GM18517 (cell line): ENCODE measurements around the gene RASSF10.

Experiments used
- ATAC-seq: cut with Tn5 transposase; IDR thresholded peaks from one replicate; pipeline ENCODE4 v1.9.1; 2021; ENCODE audit warnings: mild to moderate bottlenecking, moderate library complexity; ENCODE audit not compliant: unreplicated experiment

RASSF10 gene

DNA sequence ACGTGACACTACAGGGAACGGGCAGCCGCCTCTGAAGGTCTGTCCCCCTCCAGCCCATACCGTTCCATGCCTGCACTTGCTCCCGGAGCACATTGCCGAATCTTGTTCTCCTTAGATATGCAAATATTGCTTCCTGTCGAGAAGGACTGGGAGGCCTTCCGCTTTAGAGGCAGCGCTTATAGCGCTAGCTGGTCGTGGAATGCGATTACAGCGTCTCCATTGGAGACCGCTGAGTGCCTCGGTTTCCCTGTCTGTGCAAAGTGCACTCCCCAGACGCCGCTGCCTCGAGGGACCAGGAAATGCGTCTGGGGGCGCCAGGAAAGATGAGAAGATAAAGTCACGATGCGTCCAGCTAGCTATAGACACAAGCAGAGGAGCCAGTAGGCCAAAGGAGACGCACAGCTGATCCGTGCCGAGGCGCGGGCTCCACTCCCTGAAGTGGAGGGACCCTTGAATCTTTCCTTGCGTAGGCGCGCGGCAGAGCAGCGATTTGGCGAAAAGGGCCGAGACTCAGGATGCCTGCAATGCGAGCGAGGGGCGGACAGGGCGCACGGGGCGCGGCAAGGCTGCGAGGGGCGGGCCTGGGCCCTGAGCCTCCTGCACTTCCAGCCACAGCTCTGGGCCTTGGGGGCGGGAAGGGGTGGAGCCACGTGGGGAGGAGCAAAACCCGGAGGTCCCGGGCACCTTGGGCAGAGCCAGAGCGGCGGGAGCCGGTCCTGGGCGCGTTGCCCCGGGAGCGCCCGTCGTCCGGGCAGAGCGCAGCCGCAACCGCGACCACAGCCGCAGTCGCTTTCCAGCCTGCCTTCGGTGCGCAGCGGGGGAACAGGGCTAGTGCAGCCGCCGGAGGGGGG is at the start of gene RASSF10:
Gene RASSF10 (plus strand): TSS at position 692 of the 851 bp plus-strand sequence. CDS start 261 bp downstream, outside the sequence.
- ATAC-seq: no peak

DNA sequence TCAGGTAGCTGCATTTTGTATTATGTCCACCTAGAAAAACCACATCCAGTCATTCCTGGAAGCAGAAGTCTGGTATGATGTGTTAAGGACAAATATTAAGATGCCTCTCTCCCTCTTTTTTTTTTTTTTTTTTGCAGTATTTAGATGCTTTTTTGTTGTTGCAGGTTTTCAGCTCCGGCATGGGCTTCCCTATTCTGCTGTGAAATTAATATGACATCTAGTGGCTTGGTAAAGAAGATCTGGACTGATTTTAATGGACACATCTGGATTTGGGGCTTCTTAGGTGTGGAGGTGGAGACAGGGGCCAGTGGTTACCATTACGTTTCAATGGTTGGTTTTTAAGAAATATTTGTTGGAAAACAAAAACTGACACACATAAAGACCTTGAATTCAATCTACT is 47.5 kb upstream of the RASSF10 start:
- ATAC-seq: no peak

GRCh38 chr11:12962306-12962705 is 46.8 kb upstream of the RASSF10 start:
- ATAC-seq: no peak

- no peak for ATAC-seq
These were observed 46.1 kb upstream of the RASSF10 start for GRCh38 chr11:12963051-12963450.

DNA sequence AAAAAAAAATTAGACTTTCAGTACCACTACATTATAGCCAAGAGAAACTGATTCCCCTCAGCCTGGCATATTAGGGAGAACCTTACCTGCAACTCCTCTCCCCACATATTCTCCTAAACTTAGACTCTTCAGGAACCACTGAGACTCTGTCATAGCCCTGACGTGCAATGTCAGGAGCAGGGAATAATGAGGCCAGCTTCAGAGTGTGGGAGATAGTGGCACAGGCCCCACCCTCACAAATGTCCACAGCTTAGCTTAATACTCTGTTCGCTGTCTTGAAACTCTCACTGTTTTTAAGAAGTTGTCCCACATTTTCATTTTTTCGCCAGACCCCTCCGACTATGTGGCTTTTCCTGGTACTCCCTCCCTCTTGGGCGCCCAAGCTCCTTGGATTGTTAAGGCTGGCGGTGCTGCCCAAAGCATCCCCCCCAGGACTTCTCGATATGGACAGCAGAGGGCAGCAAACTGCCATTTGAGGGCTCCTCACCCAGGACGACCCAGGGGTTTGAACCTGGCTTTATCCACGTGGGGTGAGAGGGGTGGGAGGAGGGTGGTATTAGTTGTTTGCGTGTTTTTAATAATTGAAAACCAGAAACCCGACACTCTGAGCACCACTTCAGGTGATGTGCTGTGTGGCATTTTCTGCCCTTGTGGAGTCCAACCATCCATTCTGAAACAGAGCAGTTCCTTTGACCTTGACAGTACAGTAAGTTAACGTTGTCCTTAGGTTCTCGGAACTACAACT is 45.2 kb upstream of the RASSF10 start:
- ATAC-seq: peak; percentile 67

DNA sequence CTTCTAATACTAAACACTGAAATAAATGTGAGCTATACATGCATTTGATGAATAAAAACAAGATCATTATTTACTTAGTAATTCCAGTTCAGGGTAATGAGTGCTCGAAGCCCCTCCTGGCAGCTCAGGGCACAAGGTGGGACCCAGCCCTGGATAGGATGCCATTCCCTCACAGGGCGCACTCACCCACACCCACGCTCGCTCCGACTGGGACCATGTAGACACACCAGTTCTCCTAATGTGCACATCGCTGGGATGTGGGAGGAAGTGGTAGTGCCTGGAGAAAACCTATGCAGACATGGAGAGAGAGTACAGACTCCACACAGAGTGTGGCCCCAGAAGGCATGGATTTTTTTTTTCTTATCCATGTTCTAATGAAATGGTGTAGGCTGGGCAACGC is 44.5 kb upstream of the RASSF10 start:
- ATAC-seq: no peak

GRCh38 chr11:12966002-12966401 is 43.1 kb upstream of the RASSF10 start:
- no peak for ATAC-seq

DNA sequence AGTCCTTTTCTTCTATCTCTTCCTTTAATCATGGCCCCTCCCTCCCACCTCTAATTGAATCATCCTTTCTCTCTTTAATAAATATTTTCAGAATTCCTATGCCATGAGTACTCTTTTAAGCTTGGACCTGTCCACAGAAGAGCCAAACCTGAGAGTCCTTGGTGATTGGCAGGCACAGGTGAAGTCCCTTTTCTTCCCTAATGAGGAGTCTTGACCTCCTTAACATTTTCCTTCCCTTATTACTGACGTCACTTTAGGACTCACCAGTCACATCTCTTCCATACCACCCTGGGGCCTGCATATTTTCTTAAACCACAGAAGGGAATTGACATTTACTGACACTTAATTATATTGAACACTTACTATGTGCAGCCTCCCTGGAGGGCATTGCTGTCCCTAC is 41.0 kb upstream of the RASSF10 start:
- ATAC-seq: no peak

- ATAC-seq: no peak
These were observed 40.3 kb upstream of the RASSF10 start for GRCh38 chr11:12968826-12969225.

DNA sequence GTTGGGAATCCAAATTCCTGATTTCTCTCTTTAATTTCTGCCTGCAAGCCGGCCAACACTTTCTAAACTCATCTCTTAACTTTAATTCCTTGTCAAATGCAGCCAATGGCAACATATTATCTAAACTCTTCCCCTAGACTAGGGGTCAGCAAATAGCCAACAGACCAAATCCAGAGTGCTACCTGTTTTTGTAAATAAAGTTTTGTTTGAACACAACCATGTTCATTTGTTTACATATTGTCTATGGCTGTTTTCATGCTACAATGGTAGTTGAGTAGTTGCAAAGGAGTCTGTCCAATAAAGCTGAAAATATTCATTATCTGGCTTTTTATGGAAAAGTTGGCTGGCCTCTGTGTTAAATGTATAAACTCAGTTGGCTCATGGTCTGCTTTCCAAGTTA is 37.2 kb upstream of the RASSF10 start:
- no peak for ATAC-seq

GRCh38 chr11:12973528-12974181 is 35.5 kb upstream of the RASSF10 start:
- ATAC-seq: no peak

GRCh38 chr11:12975195-12975594 is 33.9 kb upstream of the RASSF10 start:
- no peak for ATAC-seq

GRCh38 chr11:12979928-12980689 is 29.0 kb upstream of the RASSF10 start:
- no peak for ATAC-seq

DNA sequence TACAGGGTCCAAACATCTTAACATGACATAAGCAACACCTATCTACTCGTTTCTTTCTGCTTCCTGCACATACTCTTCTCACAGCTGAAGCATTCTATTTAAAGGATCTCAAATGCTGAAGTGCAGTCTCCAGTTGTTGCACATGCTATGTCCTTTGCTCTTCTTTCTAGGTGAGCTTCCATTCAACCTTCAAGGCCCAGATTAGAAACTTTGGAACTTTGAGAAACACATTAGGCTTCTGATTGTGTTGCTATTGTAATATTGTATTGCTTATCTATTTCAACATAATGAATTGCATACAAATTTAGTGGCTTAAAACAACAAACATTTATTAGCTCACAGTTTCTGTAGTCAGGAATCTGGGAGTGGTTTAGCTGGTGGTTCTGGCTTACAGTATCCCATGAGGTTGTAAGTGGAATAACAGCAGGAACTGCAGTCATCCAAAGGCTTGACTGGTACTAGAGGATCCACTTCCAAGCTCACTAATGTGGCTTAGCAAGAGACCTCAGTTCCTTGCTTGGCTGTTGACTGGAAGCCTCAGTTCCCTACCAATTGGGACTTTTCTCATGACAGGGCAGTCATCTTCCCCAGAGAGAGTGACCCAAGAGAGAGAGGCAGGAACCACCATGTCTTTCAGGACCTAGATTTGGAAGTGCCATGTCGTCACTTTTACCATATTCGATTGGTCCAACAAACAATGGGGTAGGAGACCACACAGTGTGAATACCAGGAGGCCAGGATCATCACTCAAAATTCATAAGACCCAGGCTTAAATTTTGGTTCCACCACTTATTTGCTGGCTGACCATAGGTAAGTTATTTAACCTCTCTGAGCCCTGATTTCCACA is 27.2 kb upstream of the RASSF10 start:
- no peak for ATAC-seq

DNA sequence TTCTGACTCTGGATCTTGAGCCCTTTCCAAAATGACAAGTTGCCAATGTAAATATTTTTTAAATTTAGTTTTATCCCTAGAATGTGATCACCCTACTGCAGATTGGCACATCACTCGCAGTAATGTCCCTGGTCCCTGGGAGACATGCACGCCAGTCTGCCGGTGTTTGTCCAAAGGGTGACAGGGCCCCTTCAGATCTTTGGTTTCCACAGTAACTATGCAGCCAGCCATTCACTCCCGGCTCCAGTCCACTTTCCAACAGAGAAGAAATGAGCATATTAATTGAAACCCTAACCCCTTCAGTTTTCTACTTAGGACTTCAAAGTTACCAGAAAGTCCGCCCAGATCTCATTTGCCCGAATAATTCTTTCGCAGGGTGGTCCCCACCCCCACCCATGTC is 25.8 kb upstream of the RASSF10 start:
- no peak for ATAC-seq

DNA sequence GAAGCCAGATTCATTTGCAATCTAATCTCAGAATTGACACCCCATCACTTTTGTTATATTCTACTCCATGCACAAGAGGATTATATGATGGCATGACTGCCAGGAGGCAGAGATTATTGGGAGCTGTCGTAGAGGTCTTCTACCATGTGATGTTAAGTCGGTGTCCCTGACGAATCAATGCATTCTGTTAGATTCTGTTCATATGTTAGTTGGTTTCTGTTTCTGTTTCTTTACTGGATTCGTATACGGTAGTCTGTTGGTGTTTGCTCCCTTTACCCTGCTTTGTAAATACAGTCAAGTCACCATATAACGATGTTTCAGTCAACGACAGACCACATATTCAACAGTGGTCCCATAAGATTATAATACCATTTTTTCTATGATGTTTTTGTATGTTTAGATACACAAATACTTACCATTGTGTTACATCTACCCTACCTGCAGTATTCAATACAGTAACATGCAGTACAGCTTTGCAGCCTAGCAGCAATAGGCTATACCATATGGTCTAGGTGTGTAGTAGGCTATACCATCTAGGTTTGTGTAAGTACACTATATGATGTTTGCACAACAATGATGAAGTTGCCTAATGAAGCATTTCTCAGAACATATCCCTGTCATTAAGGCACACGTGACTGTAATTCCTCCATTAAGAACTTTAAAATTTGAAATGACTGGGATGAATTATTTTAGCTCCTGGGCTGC is 22.8 kb upstream of the RASSF10 start:
- ATAC-seq: no peak

- no peak for ATAC-seq
These were observed 19.5 kb upstream of the RASSF10 start for GRCh38 chr11:12989428-12990161.

GRCh38 chr11:12990162-12990480 is 19.0 kb upstream of the RASSF10 start:
- no peak for ATAC-seq

- ATAC-seq: no peak
These were observed 17.7 kb upstream of the RASSF10 start for GRCh38 chr11:12991426-12991825.
